Measurements from ENCODE around the gene KANK2. TPM values are rescaled to one million over a fixed set of nuclear protein-coding genes. Genes with fewer than 3 reads are reported as not detected.

Gene KANK2
- total and polyA plus RNA-seq, 2 donors (not counting 1 experiment from before 2014, with no cell fraction given), result 192 to 511 TPM

GRCh38 chr19:11243798-11244169, 46.4 kb upstream of the KANK2 start:
- H2AFZ ChIP-seq (ENCODE audit: low read length), result peak overlapping the region; percentile 60
- no peak for DNase-seq (ENCODE audit: low read depth in 2 of 2)
- TF ChIP-seq CTCF (conservative IDR thresholded peaks at IDR 0.05 in 1 of 2, IDR thresholded peaks at IDR 0.05 in 1 of 2; ENCODE audit: low read depth in 1 of 2, low read length in 2 of 2), result no peak
- no peak for TF ChIP-seq EZH2 (IDR thresholded peaks at IDR 0.05; ENCODE audit: low read length, missing control alignments)

GRCh38 chr19:11242864-11243797, 45.8 kb upstream of the KANK2 start:
- H3K4me3 ChIP-seq (replicated peaks in 1 of 4; ENCODE audit: control extremely low read depth in 1 of 4, insufficient read depth in 1 of 4, low read depth in 3 of 4, low read length in 4 of 4), result no peak overlapping the region
- H3K4me2 ChIP-seq (ENCODE audit: extremely low read depth, insufficient read depth, low read length), result peak overlapping the region; percentile 15
- peak overlapping the region; percentile 60 for H2AFZ ChIP-seq (ENCODE audit: low read length)

More at GRCh38 chr19:11243798-11244169, 46.4 kb upstream of the KANK2 start:
- no peak overlapping the region for H3K4me3 ChIP-seq (replicated peaks in 1 of 4; ENCODE audit: control extremely low read depth in 1 of 4, insufficient read depth in 1 of 4, low read depth in 3 of 4, low read length in 4 of 4)
- H3K27me3 ChIP-seq (ENCODE audit: control insufficient read depth, insufficient read depth, low read length), result no peaks in the 10 kb centered on the region
- no peak overlapping the region for H3K27ac ChIP-seq (ENCODE audit: insufficient read depth, low read length)
- H3K36me3 ChIP-seq (ENCODE audit: control insufficient read depth, insufficient read depth, low read length), result peaks cover 2% of the 10 kb centered on the region
- no peak overlapping the region for H3K9ac ChIP-seq (ENCODE audit: insufficient read depth, low read length)
- peaks cover 5% of the 10 kb centered on the region for H3K4me1 ChIP-seq (ENCODE audit: control insufficient read depth, extremely low read depth, insufficient read depth, low read length)
- peak overlapping the region; percentile 15 for H3K4me2 ChIP-seq (ENCODE audit: extremely low read depth, insufficient read depth, low read length)
- no peaks in the 10 kb centered on the region for H4K20me1 ChIP-seq (ENCODE audit: control insufficient read depth, extremely low read depth, insufficient read depth, low read length)
- H3K9me3 ChIP-seq (ENCODE audit: control insufficient read depth, insufficient read depth, low read depth, low read length), result no peaks in the 10 kb centered on the region
- H3K79me2 ChIP-seq (ENCODE audit: control insufficient read depth, insufficient read depth, low read length), result no peaks in the 10 kb centered on the region

More at GRCh38 chr19:11242864-11243797, 45.8 kb upstream of the KANK2 start:
- H3K27me3 ChIP-seq (ENCODE audit: control insufficient read depth, insufficient read depth, low read length), result no peaks in the 10 kb centered on the region
- peaks cover 5% of the 10 kb centered on the region for H3K4me1 ChIP-seq (ENCODE audit: control insufficient read depth, extremely low read depth, insufficient read depth, low read length)
- peak; percentile 66 to 86 for DNase-seq (ENCODE audit: low read depth in 2 of 2)
- no peak overlapping the region for H3K27ac ChIP-seq (ENCODE audit: insufficient read depth, low read length)
- no peaks in the 10 kb centered on the region for H3K9me3 ChIP-seq (ENCODE audit: control insufficient read depth, insufficient read depth, low read depth, low read length)
- peaks cover 2% of the 10 kb centered on the region for H3K36me3 ChIP-seq (ENCODE audit: control insufficient read depth, insufficient read depth, low read length)
- no peaks in the 10 kb centered on the region for H3K79me2 ChIP-seq (ENCODE audit: control insufficient read depth, insufficient read depth, low read length)
- TF ChIP-seq EZH2 (IDR thresholded peaks at IDR 0.05; ENCODE audit: low read length, missing control alignments) (no peak), CTCF (conservative IDR thresholded peaks at IDR 0.05 in 1 of 2, IDR thresholded peaks at IDR 0.05 in 1 of 2; ENCODE audit: low read depth in 1 of 2, low read length in 2 of 2) (peak; percentile 23 to 65)
- H4K20me1 ChIP-seq (ENCODE audit: control insufficient read depth, extremely low read depth, insufficient read depth, low read length), result no peaks in the 10 kb centered on the region
- no peak overlapping the region for H3K9ac ChIP-seq (ENCODE audit: insufficient read depth, low read length)
